ENCODE data around the gene SENP5. TPM values are rescaled to one million over a fixed set of nuclear protein-coding genes. Genes with fewer than 3 reads are reported as not detected.

Gene SENP5
- total RNA-seq, 1 donor from 2014 or later: 44.8 TPM

GRCh38 chr3:196896229-196896628, 28.5 kb downstream of the SENP5 start:
- no peaks in the 10 kb centered on the region for H3K27me3 Mint-ChIP-seq (ENCODE audit: low read depth, unreplicated experiment)
- H3K4me1 Mint-ChIP-seq (ENCODE audit: low read depth, unreplicated experiment): peaks cover 2% of the 10 kb centered on the region
- no peak for TF ChIP-seq EZH2 (IDR thresholded peaks at IDR 0.05; ENCODE audit: insufficient read depth, low read length)
- TF ChIP-seq CTCF (IDR thresholded peaks at IDR 0.05; ENCODE audit: insufficient read depth, low read depth, low read length): no peak
- H2AFZ ChIP-seq (ENCODE audit: low read depth, low read length): no peak overlapping the region
- H3K27ac ChIP-seq (ENCODE audit: low read depth, low read length): no peak overlapping the region
- no peak overlapping the region for H3K9ac ChIP-seq (ENCODE audit: low read length)
- H3K4me1 ChIP-seq (ENCODE audit: insufficient read depth, low read length): no peaks in the 10 kb centered on the region
- H3K27me3 ChIP-seq (ENCODE audit: insufficient read depth, low read length): no peaks in the 10 kb centered on the region
- H3K9me3 Mint-ChIP-seq (ENCODE audit: unreplicated experiment): no peaks in the 10 kb centered on the region
- FAIRE-seq (no peak), DNase-seq (ENCODE audit: low read depth) (no peak)
- no peak overlapping the region for H3K4me3 Mint-ChIP-seq (ENCODE audit: unreplicated experiment)
- peaks cover 8% of the 10 kb centered on the region for H3K36me3 ChIP-seq (ENCODE audit: insufficient read depth, low read length)
- peaks cover 64% of the 10 kb centered on the region for H3K79me2 ChIP-seq (ENCODE audit: insufficient read depth, low read length)
- no peak overlapping the region for H3K4me2 ChIP-seq (ENCODE audit: low read length)
- no peak overlapping the region for H3K4me3 ChIP-seq (ENCODE audit: insufficient read depth, low read depth, low read length)
- peaks cover 38% of the 10 kb centered on the region for H4K20me1 ChIP-seq (ENCODE audit: insufficient read depth, low read length)
- no peaks in the 10 kb centered on the region for H3K9me3 ChIP-seq (ENCODE audit: insufficient read depth, low read depth, low read length)
- peaks cover 9% of the 10 kb centered on the region for H3K36me3 Mint-ChIP-seq (ENCODE audit: low read depth, unreplicated experiment)
- no peak overlapping the region for H3K27ac Mint-ChIP-seq (ENCODE audit: unreplicated experiment)

- Mint-ChIP-seq H3K9me3 (ENCODE audit: unreplicated experiment) (no peaks in the 10 kb centered on the region), H3K36me3 (ENCODE audit: low read depth, unreplicated experiment) (peaks cover 25% of the 10 kb centered on the region)
- H3K36me3 ChIP-seq (ENCODE audit: insufficient read depth, low read length): peaks cover 47% of the 10 kb centered on the region
These were observed 34.0 kb downstream of the SENP5 start for GRCh38 chr3:196901768-196902167.

More at GRCh38 chr3:196901768-196902167, 34.0 kb downstream of the SENP5 start:
- Mint-ChIP-seq H3K4me1 (ENCODE audit: low read depth, unreplicated experiment) (no peaks in the 10 kb centered on the region), H3K27me3 (ENCODE audit: low read depth, unreplicated experiment) (no peaks in the 10 kb centered on the region), H3K4me3 (ENCODE audit: unreplicated experiment) (no peak overlapping the region), H3K27ac (ENCODE audit: unreplicated experiment) (no peak overlapping the region)
- peaks cover 18% of the 10 kb centered on the region for H3K79me2 ChIP-seq (ENCODE audit: insufficient read depth, low read length)
- no peak overlapping the region for H3K9ac ChIP-seq (ENCODE audit: low read length)
- no peak for TF ChIP-seq CTCF (IDR thresholded peaks at IDR 0.05; ENCODE audit: insufficient read depth, low read depth, low read length)
- TF ChIP-seq EZH2 (IDR thresholded peaks at IDR 0.05; ENCODE audit: insufficient read depth, low read length): no peak
- H3K9me3 ChIP-seq (ENCODE audit: insufficient read depth, low read depth, low read length): no peaks in the 10 kb centered on the region
- H3K27ac ChIP-seq (ENCODE audit: low read depth, low read length): no peak overlapping the region
- H3K4me1 ChIP-seq (ENCODE audit: insufficient read depth, low read length): no peaks in the 10 kb centered on the region
- DNase-seq (ENCODE audit: low read depth): no peak
- no peak for FAIRE-seq
- H3K4me3 ChIP-seq (ENCODE audit: insufficient read depth, low read depth, low read length): no peak overlapping the region
- no peak overlapping the region for H3K4me2 ChIP-seq (ENCODE audit: low read length)
- H4K20me1 ChIP-seq (ENCODE audit: insufficient read depth, low read length): peaks cover 7% of the 10 kb centered on the region
- no peaks in the 10 kb centered on the region for H3K27me3 ChIP-seq (ENCODE audit: insufficient read depth, low read length)
- no peak overlapping the region for H2AFZ ChIP-seq (ENCODE audit: low read depth, low read length)

Data from astrocyte (in vitro differentiated cells and primary cell).